Renal cortex interstitium (tissue), 11 donors: ENCODE measurements around the gene CIAO3. TPM values are rescaled to one million over a fixed set of nuclear protein-coding genes. Genes with fewer than 3 reads are reported as not detected.

Source experiments
- DNase-seq, 11 donors: peaks; one replicate each; pipeline ENCODE4 v3.0.0-alpha.2; 2013; ENCODE audit warnings: low read depth in 9 of 11, low spot score in 4 of 11; ENCODE audit errors: extremely low read depth in 1 of 11
- polyA plus RNA-seq, 3 donors: library from polyadenylated mRNA; unstranded; fragments of 120-200 nt; gene quantifications; one replicate each; pipeline ENCODE4 v1.2.1, GENCODE V29; 2013; ENCODE audit not compliant: insufficient read length in 3 of 3

CIAO3 gene
- polyA plus RNA-seq, 3 donors = 22.7 to 42.3 (median 26.5) TPM

GRCh38 chr16:728890-729744 is 11.7 kb downstream of the CIAO3 start:
- no peak for DNase-seq

- no peak for DNase-seq
Observed at GRCh38 chr16:728131-728889, 12.5 kb downstream of the CIAO3 start.

- DNase-seq = no peak
Observed at GRCh38 chr16:727291-727977, 13.4 kb downstream of the CIAO3 start.

GRCh38 chr16:726438-727290 is 14.1 kb downstream of the CIAO3 start, which contains the start of the genes CCDC78 and HAGHL:
CCDC78 (minus strand) TSS chr16:726443; CDS start chr16:726367, 76 bp downstream.
HAGHL (plus strand) TSS chr16:727106; CDS start chr16:727510, 404 bp downstream.
- DNase-seq = no peak

GRCh38 chr16:726188-726437 is 14.7 kb downstream of the CIAO3 start:
- DNase-seq = no peak

- no peak for DNase-seq
Observed at GRCh38 chr16:725463-726187, 15.2 kb downstream of the CIAO3 start.

GRCh38 chr16:725041-725376 is 15.8 kb downstream of the CIAO3 start:
- no peak for DNase-seq

GRCh38 chr16:724188-725040 is 16.4 kb downstream of the CIAO3 start:
- no peak for DNase-seq

GRCh38 chr16:723695-724094 is 17.1 kb downstream of the CIAO3 start:
- DNase-seq = no peak

GRCh38 chr16:722835-723633 is 17.8 kb downstream of the CIAO3 start:
- no peak for DNase-seq

- DNase-seq = no peak
Observed at GRCh38 chr16:721765-722540, 18.8 kb downstream of the CIAO3 start.

GRCh38 chr16:720990-721764 is 19.6 kb downstream of the CIAO3 start, which contains the start of gene ANTKMT:
ANTKMT (plus strand) TSS chr16:721146; CDS start chr16:721275, 129 bp downstream.
- DNase-seq = peak in 6 of 11 donors; percentile 55 to 82 (median 74)

GRCh38 chr16:720447-720989 is 20.3 kb downstream of the CIAO3 start:
- DNase-seq = peak in 3 of 11 donors; percentile 56 to 68 (median 67)

- DNase-seq = no peak
Observed at GRCh38 chr16:719815-720446, 20.9 kb downstream of the CIAO3 start.
